Astrocyte of the cerebellum (primary cell): ENCODE measurements around the gene TSFM.

Experiments
- DNase-seq: peaks from one replicate; pipeline ENCODE4 v3.0.0-alpha.2; 2011; ENCODE audit warnings: low read depth
- H3K4me3 ChIP-seq: 2 replicates; pipeline ENCODE4 v1.5.1; 2011; ENCODE audit warnings: mild to moderate bottlenecking, low read depth, low read length, moderate library complexity
- in situ Hi-C: cut with HindIII; loops from 2 replicates; pipeline ENCODE4 v1.10.0; 2017; ENCODE audit warnings: low sequenced_read_pairs
- TF ChIP-seq, protein P1 (sequence below): IDR thresholded peaks from 2 replicates; pipeline ENCODE4 v1.5.1; 2012; ENCODE audit warnings: low read length, low read depth, moderate library complexity, mild to moderate bottlenecking; ENCODE audit errors: missing control alignments

Gene TSFM

DNA sequence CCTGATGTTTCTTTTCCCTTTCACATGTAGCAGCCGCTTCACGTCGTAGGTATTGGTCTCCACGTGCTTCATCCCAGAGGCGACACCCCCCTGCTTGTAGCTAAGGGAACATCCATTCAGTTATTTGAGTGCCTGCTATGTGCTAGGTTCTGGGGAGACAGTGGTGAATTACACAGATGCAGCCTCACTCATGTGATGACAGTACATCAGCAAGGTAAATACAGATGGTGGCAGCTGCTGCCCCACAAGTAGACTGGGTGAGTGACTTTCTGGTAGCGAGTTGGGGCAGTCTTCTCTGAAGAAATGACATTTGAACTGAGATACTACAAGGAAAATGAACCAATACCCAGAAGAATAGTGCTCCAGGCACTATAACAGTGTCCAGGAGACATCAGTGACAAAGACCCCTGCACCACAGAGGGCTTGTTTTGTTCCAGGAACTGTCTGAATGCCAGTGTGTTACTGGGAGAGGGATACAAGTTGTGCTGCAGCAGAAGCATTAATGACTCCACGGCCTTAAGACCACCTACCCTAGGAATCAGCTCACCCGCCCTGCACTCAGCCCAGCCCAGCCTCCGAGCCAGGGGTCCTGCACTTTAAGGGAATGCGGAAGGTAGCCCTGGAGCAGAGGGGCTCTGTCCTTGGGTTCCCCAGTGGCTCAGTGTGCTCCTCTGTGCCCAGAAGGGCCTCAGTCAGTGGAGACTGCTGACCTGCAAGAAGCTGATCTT lies 28.6 kb downstream of the TSFM start:
- TF ChIP-seq, protein P1, sequence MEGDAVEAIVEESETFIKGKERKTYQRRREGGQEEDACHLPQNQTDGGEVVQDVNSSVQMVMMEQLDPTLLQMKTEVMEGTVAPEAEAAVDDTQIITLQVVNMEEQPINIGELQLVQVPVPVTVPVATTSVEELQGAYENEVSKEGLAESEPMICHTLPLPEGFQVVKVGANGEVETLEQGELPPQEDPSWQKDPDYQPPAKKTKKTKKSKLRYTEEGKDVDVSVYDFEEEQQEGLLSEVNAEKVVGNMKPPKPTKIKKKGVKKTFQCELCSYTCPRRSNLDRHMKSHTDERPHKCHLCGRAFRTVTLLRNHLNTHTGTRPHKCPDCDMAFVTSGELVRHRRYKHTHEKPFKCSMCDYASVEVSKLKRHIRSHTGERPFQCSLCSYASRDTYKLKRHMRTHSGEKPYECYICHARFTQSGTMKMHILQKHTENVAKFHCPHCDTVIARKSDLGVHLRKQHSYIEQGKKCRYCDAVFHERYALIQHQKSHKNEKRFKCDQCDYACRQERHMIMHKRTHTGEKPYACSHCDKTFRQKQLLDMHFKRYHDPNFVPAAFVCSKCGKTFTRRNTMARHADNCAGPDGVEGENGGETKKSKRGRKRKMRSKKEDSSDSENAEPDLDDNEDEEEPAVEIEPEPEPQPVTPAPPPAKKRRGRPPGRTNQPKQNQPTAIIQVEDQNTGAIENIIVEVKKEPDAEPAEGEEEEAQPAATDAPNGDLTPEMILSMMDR: no peak
- no peak for DNase-seq
- in situ Hi-C loops: no loop called here
- H3K4me3 ChIP-seq: no peak overlapping the region

GRCh38 chr12:57813111-57813970 lies 30.8 kb downstream of the TSFM start:
- DNase-seq: no peak
- in situ Hi-C loops: no loop called here
- H3K4me3 ChIP-seq: no peak overlapping the region
- TF ChIP-seq, protein P1: no peak

DNA sequence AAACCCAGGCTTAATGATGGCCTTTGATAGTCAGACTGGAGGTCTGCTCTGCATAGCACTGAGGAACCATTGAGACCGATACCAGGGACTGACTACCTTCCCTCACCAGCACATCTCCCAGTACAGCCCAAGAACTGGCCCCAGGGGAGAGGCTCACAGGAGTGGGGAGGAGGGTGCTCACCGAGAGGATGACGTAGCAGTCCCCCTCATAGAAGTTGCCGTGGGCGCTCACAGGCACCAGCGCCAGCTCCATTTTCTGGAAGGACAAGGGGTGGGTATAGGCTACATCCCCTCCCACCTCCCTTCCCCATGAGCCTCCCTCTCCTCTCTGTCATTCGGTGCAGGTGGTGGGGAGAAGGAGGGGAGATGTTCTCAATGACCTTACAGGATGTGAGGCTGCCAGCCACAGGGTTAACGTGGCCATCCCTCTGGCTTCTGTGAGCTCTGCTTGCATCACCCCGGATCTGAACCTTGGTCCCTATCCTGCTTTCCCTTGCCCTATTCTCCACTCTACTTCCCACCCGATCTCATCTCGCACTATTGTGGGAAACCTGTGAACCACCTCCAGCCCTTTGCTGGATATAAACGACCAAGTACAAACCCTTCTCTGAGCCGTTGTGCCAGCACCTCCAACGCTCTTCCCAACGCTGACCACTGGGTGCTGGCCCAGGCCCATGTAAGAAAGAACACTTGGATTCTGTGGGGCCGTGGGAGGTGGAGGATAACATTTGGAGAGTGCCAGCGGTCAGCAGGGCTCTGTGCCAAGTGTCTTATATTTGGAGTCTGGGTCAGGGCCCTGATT lies 31.6 kb downstream of the TSFM start:
- in situ Hi-C loops: no loop called here
- no peak overlapping the region for H3K4me3 ChIP-seq
- TF ChIP-seq, protein P1: peak; percentile 3
- DNase-seq: no peak

DNA sequence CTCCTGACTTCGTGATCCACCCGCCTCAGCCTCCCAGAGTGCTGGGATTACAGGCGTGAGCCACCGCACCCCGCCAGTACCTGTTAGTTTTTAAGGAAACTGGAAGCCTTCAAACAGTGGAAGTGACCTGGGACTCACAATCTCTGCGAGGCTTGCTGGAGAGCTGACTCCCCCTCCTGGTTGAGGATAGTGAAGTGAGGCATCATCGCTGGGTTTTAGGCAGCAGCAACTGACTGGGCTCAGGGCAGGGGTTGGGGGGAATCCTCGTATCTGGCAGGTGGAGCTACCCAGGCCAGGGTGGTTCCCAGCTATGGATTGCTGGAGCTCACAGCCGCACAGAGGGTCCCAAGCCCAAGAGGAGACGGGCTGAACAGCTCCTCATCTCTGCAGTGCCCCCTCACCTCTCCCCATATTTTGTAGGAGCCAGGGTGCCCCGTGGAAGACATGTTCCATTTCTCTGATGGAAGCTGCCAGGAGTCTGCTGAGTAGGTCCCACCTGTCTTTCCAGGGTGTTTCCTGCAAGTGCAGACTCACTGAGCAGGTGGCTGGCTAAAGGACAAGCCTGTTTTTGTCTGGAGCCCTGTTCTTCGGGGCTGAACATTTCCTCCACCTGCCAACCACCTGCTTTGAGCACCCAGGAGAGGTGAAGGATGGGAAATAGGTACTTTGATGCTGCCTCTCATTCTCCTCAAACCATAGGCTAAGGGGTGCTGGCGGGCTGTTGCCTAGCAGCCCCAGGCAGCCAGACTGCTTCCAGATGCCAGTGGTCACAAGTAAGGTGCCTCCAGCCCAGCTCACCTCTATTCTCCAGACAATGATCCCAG lies 32.8 kb downstream of the TSFM start:
- in situ Hi-C loops: loop anchor here (5.0 kb wide), 1 partner anchor 58 kb away; the partner anchor contains the start of gene MARCHF9
- DNase-seq: no peak
- no peak overlapping the region for H3K4me3 ChIP-seq
- TF ChIP-seq, protein P1: no peak

GRCh38 chr12:57816001-57816854 lies 33.6 kb downstream of the TSFM start:
- DNase-seq: no peak
- H3K4me3 ChIP-seq: no peak overlapping the region
- TF ChIP-seq, protein P1: no peak
- in situ Hi-C loops: loop anchor here (5.0 kb wide), 1 partner anchor 59 kb away; the partner anchor contains the start of gene MARCHF9
